Midbrain (tissue), 1 donor: ENCODE results near the gene EIF5AL1.
"Not testable (repeated sequence)": the region's sequence is repeated elsewhere in the genome, so short reads cannot be mapped to it uniquely, and the experiment has no call there.

Experiments used
- DNase-seq: peaks from one replicate; lab custom pipeline; 2025; lab: John Stamatoyannopoulos, UW

The EIF5AL1 gene

GRCh38 chr10:79487296-79488194, 24.8 kb upstream of the EIF5AL1 start:
- DNase-seq: no peak

- no peak for DNase-seq
Measured at GRCh38 chr10:79488336-79488735, 24.0 kb upstream of the EIF5AL1 start.

- no peak for DNase-seq
Measured at GRCh38 chr10:79488870-79489269, 23.5 kb upstream of the EIF5AL1 start.

- DNase-seq: no peak
Measured at GRCh38 chr10:79490400-79491142, 21.8 kb upstream of the EIF5AL1 start.

GRCh38 chr10:79491143-79491835, 21.0 kb upstream of the EIF5AL1 start:
- no peak for DNase-seq

- DNase-seq: no peak
Measured at GRCh38 chr10:79492256-79492655, 20.1 kb upstream of the EIF5AL1 start.

GRCh38 chr10:79492839-79493238, 19.5 kb upstream of the EIF5AL1 start:
- no peak for DNase-seq

GRCh38 chr10:79493806-79494205, 18.5 kb upstream of the EIF5AL1 start:
- no peak for DNase-seq

- DNase-seq: no peak
Measured at GRCh38 chr10:79494871-79495705, 17.2 kb upstream of the EIF5AL1 start.

GRCh38 chr10:79495791-79496190, 16.5 kb upstream of the EIF5AL1 start:
- no peak for DNase-seq

GRCh38 chr10:79496896-79497295, 15.4 kb upstream of the EIF5AL1 start:
- DNase-seq: no peak

GRCh38 chr10:79498291-79498829, 14.0 kb upstream of the EIF5AL1 start:
- DNase-seq: no peak

- no peak for DNase-seq
Measured at GRCh38 chr10:79502561-79503309, 9.6 kb upstream of the EIF5AL1 start.

- DNase-seq: not testable (repeated sequence)
Measured at GRCh38 chr10:79503787-79504186, 8.5 kb upstream of the EIF5AL1 start.

GRCh38 chr10:79504483-79504882, 7.8 kb upstream of the EIF5AL1 start:
- not testable (repeated sequence) for DNase-seq

- DNase-seq: not testable (repeated sequence)
Measured at GRCh38 chr10:79505328-79505727, 7.0 kb upstream of the EIF5AL1 start.

GRCh38 chr10:79505829-79506228, 6.5 kb upstream of the EIF5AL1 start:
- DNase-seq: no peak

- no peak for DNase-seq
Measured at GRCh38 chr10:79507440-79508167, 4.7 kb upstream of the EIF5AL1 start.

- DNase-seq: not testable (repeated sequence)
Measured at GRCh38 chr10:79508245-79508644, 4.1 kb upstream of the EIF5AL1 start.
